ENCODE results near the gene XPO5. TPM values are rescaled to one million over a fixed set of nuclear protein-coding genes. Genes with fewer than 3 reads are reported as not detected.
"Not testable (repeated sequence)": the region's sequence is repeated elsewhere in the genome, so short reads cannot be mapped to it uniquely, and the experiment has no call there.

The XPO5 gene
- total RNA-seq, 2 donors from 2014 or later = 109 to 110 TPM

DNA sequence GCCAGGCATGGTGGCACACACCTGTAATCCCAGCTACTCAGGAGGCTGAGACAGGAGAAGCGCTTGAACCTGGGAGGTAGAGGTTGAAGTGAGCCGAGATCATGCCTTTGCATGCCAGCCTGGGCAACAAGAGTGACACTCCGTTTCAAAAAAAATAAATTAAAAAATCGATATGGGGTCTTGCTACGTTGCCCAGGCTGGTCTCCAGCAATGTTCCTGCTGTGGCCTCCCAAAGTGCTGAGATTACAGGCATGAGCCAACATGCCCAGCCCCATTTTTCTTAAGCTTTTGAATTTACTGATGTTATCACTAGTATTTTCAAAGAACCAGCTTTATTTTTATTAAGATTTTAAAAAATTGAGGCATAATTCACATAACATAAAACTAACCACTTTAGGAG, 35.3 kb downstream of the XPO5 start:
- peak overlapping the region in 1 of 2 donors; percentile 48 for H3K27ac Mint-ChIP-seq
- no peaks in the 10 kb centered on the region for H3K9me3 Mint-ChIP-seq
- no peak for ATAC-seq
- DNase-seq (ENCODE audit: low spot score in 2 of 2) = no peak
- H3K36me3 Mint-ChIP-seq = peaks cover 10 to 12% of the 10 kb centered on the region in 2 donors

- ATAC-seq; H3K27ac Mint-ChIP-seq; H3K9me3 Mint-ChIP-seq; DNase-seq (ENCODE audit: low spot score in 2 of 2): not testable (repeated sequence)
- H3K36me3 Mint-ChIP-seq = peaks cover 10 to 12% of the 10 kb centered on the region in 2 donors
Observed at GRCh38 chr6:43539409-43539808, 36.4 kb downstream of the XPO5 start.

- DNase-seq (ENCODE audit: low spot score in 2 of 2); H3K9me3 Mint-ChIP-seq; H3K27ac Mint-ChIP-seq; ATAC-seq: not testable (repeated sequence)
- H3K36me3 Mint-ChIP-seq = peaks cover 10 to 12% of the 10 kb centered on the region in 2 donors
Observed at GRCh38 chr6:43538986-43539385, 36.9 kb downstream of the XPO5 start.

DNA sequence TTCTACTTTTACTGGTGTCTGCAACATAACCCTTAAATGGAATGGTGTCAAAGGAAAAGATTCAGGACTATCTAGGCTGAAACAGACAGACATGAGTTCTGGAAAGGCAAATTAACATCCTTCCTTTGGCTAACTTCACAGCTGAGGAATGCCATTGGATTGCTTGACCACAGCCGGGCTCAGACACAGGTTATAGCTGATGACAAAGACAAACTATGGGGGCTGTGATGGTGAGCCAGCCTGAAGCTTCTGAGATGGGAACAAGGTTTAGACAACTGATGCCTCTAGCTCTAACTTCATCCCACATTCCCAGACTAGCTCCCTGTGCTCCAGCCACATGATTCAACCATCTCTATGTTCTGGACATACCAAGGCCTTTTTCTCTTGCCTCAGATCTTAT, 43.6 kb downstream of the XPO5 start:
- H3K27ac Mint-ChIP-seq = peak overlapping the region in 1 of 2 donors; percentile 74
- peaks cover 7 to 9% of the 10 kb centered on the region in 2 donors for H3K36me3 Mint-ChIP-seq
- ATAC-seq (no peak), DNase-seq (ENCODE audit: low spot score in 2 of 2) (no peak)
- no peaks in the 10 kb centered on the region for H3K9me3 Mint-ChIP-seq

- peak overlapping the region in 1 of 2 donors; percentile 81 for H3K27ac Mint-ChIP-seq
- H3K9me3 Mint-ChIP-seq = no peaks in the 10 kb centered on the region
- H3K36me3 Mint-ChIP-seq = peaks cover 6 to 23% of the 10 kb centered on the region in 2 donors
- DNase-seq (ENCODE audit: low spot score in 2 of 2) = no peak
- ATAC-seq = no peak
Observed at GRCh38 chr6:43524483-43524961, 51.3 kb downstream of the XPO5 start.

DNA sequence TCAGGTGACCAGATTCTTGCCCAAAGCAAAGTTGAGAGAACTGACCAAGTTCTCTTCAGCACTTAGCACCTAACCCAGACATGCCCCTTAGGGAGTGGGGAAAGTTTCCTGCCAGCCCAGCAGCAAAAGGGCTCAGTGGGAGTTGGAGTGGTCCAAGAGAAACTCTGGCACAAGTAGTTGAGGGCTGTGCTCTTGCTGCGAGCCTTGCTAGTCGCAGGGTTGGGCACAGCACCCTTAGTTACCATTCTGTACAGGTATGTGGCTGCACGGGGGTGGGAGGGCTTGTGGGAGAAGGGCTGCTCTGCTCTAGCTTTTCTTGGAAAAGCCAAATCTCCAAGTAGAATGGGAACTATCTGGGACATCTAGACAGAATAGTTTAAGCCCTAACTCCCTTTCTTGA, 52.6 kb downstream of the XPO5 start:
- Mint-ChIP-seq H3K27ac (no peak overlapping the region), H3K9me3 (no peaks in the 10 kb centered on the region), H3K36me3 (peaks cover 6 to 23% of the 10 kb centered on the region in 2 donors)
- ATAC-seq (no peak), DNase-seq (ENCODE audit: low spot score in 2 of 2) (no peak)

- ATAC-seq (peak; percentile 3 to 18), DNase-seq (ENCODE audit: low spot score in 2 of 2) (no peak)
- peak overlapping the region in 1 of 2 donors; percentile 70 for H3K27ac Mint-ChIP-seq
- peaks cover 3 to 20% of the 10 kb centered on the region in 2 donors for H3K36me3 Mint-ChIP-seq
- no peaks in the 10 kb centered on the region for H3K9me3 Mint-ChIP-seq
Observed at GRCh38 chr6:43522547-43523261, 53.1 kb downstream of the XPO5 start.

GRCh38 chr6:43521836-43522235, 54.0 kb downstream of the XPO5 start:
- DNase-seq (ENCODE audit: low spot score in 2 of 2) = no peak
- peaks cover 0 to 13% of the 10 kb centered on the region in 2 donors for H3K36me3 Mint-ChIP-seq

DNA sequence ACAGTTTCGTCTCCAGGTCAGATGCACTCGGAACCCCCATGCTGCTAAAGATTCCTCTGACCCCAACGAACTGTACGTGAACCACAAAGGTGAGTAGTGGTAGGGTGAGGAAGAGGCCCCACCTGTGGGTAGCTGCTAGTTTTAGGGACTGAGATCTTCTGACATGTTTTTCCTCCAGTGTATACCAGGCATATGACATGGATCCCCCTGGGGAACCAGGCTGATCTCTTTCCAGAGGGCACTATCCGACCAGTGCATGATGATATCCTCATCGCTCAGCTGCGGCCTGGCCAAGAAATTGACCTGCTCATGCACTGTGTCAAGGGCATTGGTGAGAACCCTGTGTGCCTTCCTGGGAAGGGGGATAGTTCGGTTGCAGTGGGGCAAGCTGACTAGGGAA, 55.7 kb downstream of the XPO5 start:
- Mint-ChIP-seq H3K9me3 (no peaks in the 10 kb centered on the region), H3K27ac (no peak overlapping the region), H3K36me3 (peaks cover 3 to 13% of the 10 kb centered on the region in 2 donors)
- ATAC-seq (no peak), DNase-seq (ENCODE audit: low spot score in 2 of 2) (no peak)

More at GRCh38 chr6:43521836-43522235, 54.0 kb downstream of the XPO5 start:
- ATAC-seq = no peak
- Mint-ChIP-seq H3K9me3 (no peaks in the 10 kb centered on the region), H3K27ac (no peak overlapping the region)

- H3K36me3 Mint-ChIP-seq = peaks cover 0 to 10% of the 10 kb centered on the region in 2 donors
- no peaks in the 10 kb centered on the region for H3K9me3 Mint-ChIP-seq
- no peak overlapping the region for H3K27ac Mint-ChIP-seq
- DNase-seq (ENCODE audit: low spot score in 2 of 2) (no peak), ATAC-seq (no peak)
Observed at GRCh38 chr6:43517505-43518357, 58.1 kb downstream of the XPO5 start.

DNA sequence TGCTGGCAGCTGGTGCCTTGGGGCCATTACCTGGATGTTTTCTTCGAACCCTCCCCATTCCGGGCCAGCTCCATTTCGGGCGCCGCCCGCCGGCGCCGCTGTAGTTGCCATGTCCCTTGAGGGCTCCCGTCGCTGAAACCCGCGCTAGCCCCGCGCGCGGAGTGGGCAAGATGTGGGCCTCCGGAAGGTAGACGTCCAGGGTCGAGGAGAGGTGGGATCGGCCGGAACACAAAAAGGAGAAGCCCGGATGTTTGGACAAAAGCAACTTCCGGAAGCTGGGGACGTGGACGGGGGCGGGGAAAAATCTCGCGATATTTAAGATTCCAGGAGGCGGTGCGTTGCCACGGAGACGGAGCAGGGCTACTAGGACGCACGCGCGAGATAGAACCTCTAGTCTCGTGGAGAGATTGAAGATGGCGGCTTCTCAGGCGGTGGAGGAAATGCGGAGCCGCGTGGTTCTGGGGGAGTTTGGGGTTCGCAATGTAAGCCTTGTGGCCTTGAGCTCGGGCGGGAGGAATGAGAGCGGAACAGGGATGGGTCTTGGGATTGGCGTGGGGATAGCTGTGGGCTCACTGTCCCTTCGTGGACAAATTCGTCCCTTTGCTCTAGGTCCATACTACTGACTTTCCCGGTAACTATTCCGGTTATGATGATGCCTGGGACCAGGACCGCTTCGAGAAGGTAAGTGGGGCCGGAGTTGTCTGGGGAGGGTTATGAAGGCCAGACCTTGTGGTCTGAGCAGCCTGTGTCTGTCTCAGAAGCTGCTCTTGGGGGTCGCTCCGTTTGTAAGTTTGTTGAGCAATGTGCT, 58.9 kb downstream of the XPO5 start, which contains the start of the genes POLR1C and YIPF3:
Gene POLR1C, plus strand, starts transcription at position 393 of the 808 bp plus-strand sequence. Its CDS starts 21 bp downstream, at position 414.
Gene YIPF3, minus strand, starts transcription at position 230 of the 808 bp plus-strand sequence. Its CDS starts 119 bp downstream, at position 111.
- DNase-seq (ENCODE audit: low spot score in 2 of 2) = peak; percentile 93 to 96
- peaks cover 0 to 10% of the 10 kb centered on the region in 2 donors for H3K36me3 Mint-ChIP-seq
- peak; percentile 95 to 97 for ATAC-seq
- no peaks in the 10 kb centered on the region for H3K9me3 Mint-ChIP-seq
- no peak within 1 kb of the TSS for H3K27ac Mint-ChIP-seq

- H3K9me3 Mint-ChIP-seq = no peaks in the 10 kb centered on the region
- no peak for DNase-seq (ENCODE audit: low spot score in 2 of 2)
- peaks cover 5 to 10% of the 10 kb centered on the region in 2 donors for H3K36me3 Mint-ChIP-seq
- no peak overlapping the region for H3K27ac Mint-ChIP-seq
- no peak for ATAC-seq
Observed at GRCh38 chr6:43516367-43516696, 59.5 kb downstream of the XPO5 start.

DNA sequence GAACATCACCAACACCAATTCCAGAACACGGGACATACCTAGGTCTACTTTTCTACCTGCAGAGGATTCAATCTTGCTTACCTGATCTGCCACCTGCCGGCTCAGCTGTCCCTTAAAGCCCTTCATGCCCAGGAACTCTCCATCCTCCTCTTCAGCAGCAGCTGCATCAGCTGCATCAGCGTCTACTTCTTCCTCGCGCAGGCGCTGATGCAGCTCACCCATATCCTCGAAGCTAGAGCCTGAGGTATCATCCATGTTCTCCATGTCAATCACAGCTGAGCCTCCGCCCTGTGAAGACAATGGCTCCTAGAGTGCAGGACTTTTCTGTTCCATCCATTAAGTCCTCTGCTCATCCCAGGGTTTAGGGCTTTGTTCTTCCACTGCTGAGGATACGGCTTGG, 60.0 kb downstream of the XPO5 start:
- Mint-ChIP-seq H3K9me3 (no peaks in the 10 kb centered on the region), H3K36me3 (peaks cover 5 to 10% of the 10 kb centered on the region in 2 donors), H3K27ac (no peak overlapping the region)
- no peak for ATAC-seq
- no peak for DNase-seq (ENCODE audit: low spot score in 2 of 2)

GRCh38 chr6:43511824-43512415, 63.9 kb downstream of the XPO5 start:
- H3K27ac Mint-ChIP-seq = no peak overlapping the region
- H3K36me3 Mint-ChIP-seq = peaks cover 5 to 19% of the 10 kb centered on the region in 2 donors
- ATAC-seq = no peak
- H3K9me3 Mint-ChIP-seq = no peaks in the 10 kb centered on the region
- DNase-seq (ENCODE audit: low spot score in 2 of 2) = no peak

DNA sequence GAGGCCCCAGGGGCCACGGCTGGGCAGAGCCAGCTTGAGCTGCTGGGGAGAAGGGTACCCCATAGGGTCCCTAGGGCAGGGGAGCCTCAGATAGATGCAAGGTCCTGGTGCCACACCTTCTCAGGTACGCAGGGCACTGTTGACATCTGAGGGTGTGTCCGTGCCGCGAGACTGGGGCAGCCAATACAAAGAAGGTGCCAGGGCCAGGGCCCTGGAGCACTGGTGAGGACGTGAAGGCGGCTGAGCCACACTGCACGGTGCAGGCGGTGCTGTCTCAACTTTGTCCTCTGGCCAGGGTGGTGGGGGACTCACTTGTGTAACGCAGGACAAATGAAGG, 65.0 kb downstream of the XPO5 start:
- no peak for ATAC-seq
- no peaks in the 10 kb centered on the region for H3K9me3 Mint-ChIP-seq
- DNase-seq (ENCODE audit: low spot score in 2 of 2) = no peak
- peak overlapping the region in 1 of 2 donors; percentile 23 for H3K27ac Mint-ChIP-seq
- H3K36me3 Mint-ChIP-seq = peaks cover 5 to 19% of the 10 kb centered on the region in 2 donors
